Liver (tissue), 9 donors: ENCODE data around the gene DCN. TPM values are rescaled to one million over a fixed set of nuclear protein-coding genes. Genes with fewer than 3 reads are reported as not detected.

ENCODE experiments used
- DNase-seq: peaks from one replicate; pipeline ENCODE4 v3.0.0-alpha.2; 2017; ENCODE audit warnings: low spot score
- H3K27ac ChIP-seq, 2 donors: one replicate each; pipeline ENCODE4 v1.7.0; 2013; ENCODE audit warnings: inconsistent platforms in 2 of 2, low read length in 2 of 2, control low read depth in 1 of 2, low read depth in 1 of 2, mild to moderate bottlenecking in 1 of 2
- H3K27me3 ChIP-seq, 4 donors: one replicate each; pipeline versions ENCODE4 v1.6.1 to v1.7.0; 2013; ENCODE audit warnings: low read length in 3 of 4, inconsistent platforms in 1 of 4, mild to moderate bottlenecking in 1 of 4, moderate library complexity in 1 of 4; ENCODE audit not compliant: control insufficient read depth in 4 of 4, insufficient read depth in 4 of 4
- H3K36me3 ChIP-seq, 4 donors: one replicate each; pipeline versions ENCODE4 v1.6.1 to v1.7.0; 2013; ENCODE audit warnings: low read length in 3 of 4, mild to moderate bottlenecking in 3 of 4, low read depth in 1 of 4, moderate library complexity in 1 of 4; ENCODE audit not compliant: control insufficient read depth in 4 of 4, insufficient read depth in 3 of 4
- H3K4me1 ChIP-seq, 4 donors: one replicate each; pipeline versions ENCODE4 v1.6.1 to v1.7.0; 2013; ENCODE audit warnings: low read length in 3 of 4, mild to moderate bottlenecking in 3 of 4, moderate library complexity in 1 of 4; ENCODE audit not compliant: control insufficient read depth in 4 of 4, insufficient read depth in 4 of 4
- H3K4me3 ChIP-seq, 3 donors: one replicate each; pipeline versions ENCODE4 v1.6.1 to v1.7.0; 2013; ENCODE audit warnings: low read length in 3 of 3, control low read depth in 1 of 3, low read depth in 1 of 3, mild to moderate bottlenecking in 1 of 3
- H3K9ac ChIP-seq, 2 donors: one replicate each; pipeline ENCODE4 v1.7.0; 2013; ENCODE audit warnings: low read length in 2 of 2, mild to moderate bottlenecking in 2 of 2, moderate library complexity in 2 of 2, control low read depth in 1 of 2, low read depth in 1 of 2
- H3K9me3 ChIP-seq, 4 donors: one replicate each; pipeline versions ENCODE4 v1.6.1 to v1.7.0; 2013; ENCODE audit warnings: low read length in 3 of 4; ENCODE audit not compliant: control insufficient read depth in 4 of 4
- FOXA1 ChIP-seq: IDR thresholded peaks from 2 replicates; pipeline ENCODE4 v1.6.1; 2016; ENCODE audit warnings: antibody characterized with exemption
- FOXA2 ChIP-seq: IDR thresholded peaks from 2 replicates; pipeline ENCODE4 v1.6.1; 2016; ENCODE audit warnings: antibody characterized with exemption
- GABPA ChIP-seq, 2 donors: IDR thresholded peaks in 1 of 2; conservative IDR thresholded peaks in 1 of 2; 2 replicates each; pipeline ENCODE4 v1.6.1; 2016; ENCODE audit warnings: antibody characterized with exemption in 2 of 2, mild to moderate bottlenecking in 1 of 2, moderate library complexity in 1 of 2
- HNF4A ChIP-seq, 2 donors: conservative IDR thresholded peaks; 2 replicates each; pipeline ENCODE4 v1.6.1; 2016; ENCODE audit warnings: antibody characterized with exemption in 2 of 2, mild to moderate bottlenecking in 2 of 2
- HNF4G ChIP-seq: IDR thresholded peaks from 2 replicates; pipeline ENCODE4 v1.6.1; 2016; ENCODE audit warnings: antibody characterized with exemption
- JUND ChIP-seq, 2 donors: IDR thresholded peaks; 2 replicates each; pipeline ENCODE4 v1.6.1; 2016; ENCODE audit warnings: antibody characterized with exemption in 2 of 2
- NR2F2 ChIP-seq: IDR thresholded peaks from 2 replicates; pipeline ENCODE4 v1.6.1; 2016; ENCODE audit warnings: antibody characterized with exemption
- RAD21 ChIP-seq, 2 donors: IDR thresholded peaks; 2 replicates each; pipeline ENCODE4 v1.6.1; 2016; ENCODE audit warnings: antibody characterized with exemption in 2 of 2, mild to moderate bottlenecking in 2 of 2
- RXRA ChIP-seq, 2 donors: IDR thresholded peaks; 2 replicates each; pipeline ENCODE4 v1.6.1; 2017 to 2018; ENCODE audit warnings: antibody characterized with exemption in 2 of 2, mild to moderate bottlenecking in 1 of 2
- SP1 ChIP-seq: IDR thresholded peaks from 2 replicates; pipeline ENCODE4 v1.6.1; 2018; ENCODE audit warnings: antibody characterized with exemption, mild to moderate bottlenecking
- TAF1 ChIP-seq: conservative IDR thresholded peaks from 2 replicates; pipeline ENCODE4 v1.6.1; 2016; ENCODE audit warnings: antibody characterized with exemption, mild to moderate bottlenecking
- YY1 ChIP-seq: IDR thresholded peaks from 2 replicates; pipeline ENCODE4 v1.6.1; 2016; ENCODE audit warnings: antibody characterized with exemption, mild to moderate bottlenecking
- WGBS: extraction: QIAGEN DNeasy Blood & Tissue Kit; methylation state at CpG from one replicate; pipeline ENCODE4 v1.1.7; 2013; 5-methylcytosine and 5-hydroxymethylcytosine counted together
- polyA plus RNA-seq, 2 donors: library from polyadenylated mRNA; stranded (reverse) in 1 of 2; unstranded in 1 of 2; fragments of 200-250 nt in 1 of 2; fragments of >200 nt in 1 of 2; fragmentation: Nextera tagmentation in 1 of 2; extraction: Ambion mirVana in 1 of 2; gene quantifications; one replicate each; pipeline versions ENCODE4 v1.2.1 to v1.2.3, GENCODE V29; 2013 to 2015
- total RNA-seq, 2 donors: library from RNA; depleted of rRNA; stranded (reverse); fragments of >200 nt; gene quantifications; one replicate each; pipeline ENCODE4 v1.2.3, GENCODE V29; 2014
- TF ChIP-seq, protein P1 (sequence below): IDR thresholded peaks from 2 replicates; pipeline ENCODE4 v1.6.1; 2016; ENCODE audit warnings: antibody characterized with exemption, mild to moderate bottlenecking
- TF ChIP-seq, protein P2 (sequence below): IDR thresholded peaks from 2 replicates; pipeline ENCODE4 v1.6.1; 2016; ENCODE audit warnings: antibody characterized with exemption
- TF ChIP-seq, protein P3 (sequence below): IDR thresholded peaks from 2 replicates; pipeline ENCODE4 v1.6.1; 2016; ENCODE audit warnings: antibody characterized with exemption
- TF ChIP-seq, protein P4 (sequence below): IDR thresholded peaks from 2 replicates; pipeline ENCODE4 v1.6.1; 2016; ENCODE audit warnings: antibody characterized with exemption
- TF ChIP-seq, protein P5 (sequence below): fragments of 150-350 bp; IDR thresholded peaks from 2 replicates; pipeline ENCODE4 v1.5.1; 2017; ENCODE audit warnings: improper control_type of control experiment, low read depth, low read length; ENCODE audit not compliant: missing input control
- donor health status: healthy.
- donor health status: healthy.
- donor health status: healthy.
- donor health status: healthy.
- donor health status: healthy.

DCN gene
- total and polyA plus RNA-seq, 4 donors = 74.9 to 148 (median 98.6) TPM

DNA sequence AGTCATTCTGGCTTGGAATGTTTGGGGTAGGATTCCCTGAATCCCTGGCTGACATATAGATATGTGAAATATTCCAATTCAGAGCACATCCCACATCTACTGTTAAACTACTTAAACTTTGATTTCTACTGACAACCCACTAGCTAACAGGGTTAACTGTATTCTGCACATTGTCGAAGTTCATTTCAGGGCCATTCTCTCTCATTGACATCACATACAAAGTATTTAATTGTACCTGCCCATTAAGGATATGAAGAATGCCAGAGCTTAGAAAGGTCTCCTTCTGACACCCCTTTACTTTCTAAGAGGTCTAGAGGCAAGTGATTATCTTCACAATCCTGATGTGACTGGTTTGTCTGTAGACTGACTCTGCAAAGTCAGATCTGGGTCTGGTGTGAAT lies 2.8 kb upstream of the DCN start:
- Histone ChIP-seq H3K4me3 (no peak overlapping the region), H3K9ac (no peak overlapping the region), H3K27ac (no peak overlapping the region), H3K36me3 (no peaks in the 10 kb centered on the region), H3K9me3 (no peaks in the 10 kb centered on the region), H3K4me1 (no peaks in the 10 kb centered on the region), H3K27me3 (no peaks in the 10 kb centered on the region)
- DNase-seq = no peak
- 72% methylated on average over 1 of the region's 1 CpG for WGBS
- no peak for TF ChIP-seq SP1
- TF ChIP-seq, protein P1, sequence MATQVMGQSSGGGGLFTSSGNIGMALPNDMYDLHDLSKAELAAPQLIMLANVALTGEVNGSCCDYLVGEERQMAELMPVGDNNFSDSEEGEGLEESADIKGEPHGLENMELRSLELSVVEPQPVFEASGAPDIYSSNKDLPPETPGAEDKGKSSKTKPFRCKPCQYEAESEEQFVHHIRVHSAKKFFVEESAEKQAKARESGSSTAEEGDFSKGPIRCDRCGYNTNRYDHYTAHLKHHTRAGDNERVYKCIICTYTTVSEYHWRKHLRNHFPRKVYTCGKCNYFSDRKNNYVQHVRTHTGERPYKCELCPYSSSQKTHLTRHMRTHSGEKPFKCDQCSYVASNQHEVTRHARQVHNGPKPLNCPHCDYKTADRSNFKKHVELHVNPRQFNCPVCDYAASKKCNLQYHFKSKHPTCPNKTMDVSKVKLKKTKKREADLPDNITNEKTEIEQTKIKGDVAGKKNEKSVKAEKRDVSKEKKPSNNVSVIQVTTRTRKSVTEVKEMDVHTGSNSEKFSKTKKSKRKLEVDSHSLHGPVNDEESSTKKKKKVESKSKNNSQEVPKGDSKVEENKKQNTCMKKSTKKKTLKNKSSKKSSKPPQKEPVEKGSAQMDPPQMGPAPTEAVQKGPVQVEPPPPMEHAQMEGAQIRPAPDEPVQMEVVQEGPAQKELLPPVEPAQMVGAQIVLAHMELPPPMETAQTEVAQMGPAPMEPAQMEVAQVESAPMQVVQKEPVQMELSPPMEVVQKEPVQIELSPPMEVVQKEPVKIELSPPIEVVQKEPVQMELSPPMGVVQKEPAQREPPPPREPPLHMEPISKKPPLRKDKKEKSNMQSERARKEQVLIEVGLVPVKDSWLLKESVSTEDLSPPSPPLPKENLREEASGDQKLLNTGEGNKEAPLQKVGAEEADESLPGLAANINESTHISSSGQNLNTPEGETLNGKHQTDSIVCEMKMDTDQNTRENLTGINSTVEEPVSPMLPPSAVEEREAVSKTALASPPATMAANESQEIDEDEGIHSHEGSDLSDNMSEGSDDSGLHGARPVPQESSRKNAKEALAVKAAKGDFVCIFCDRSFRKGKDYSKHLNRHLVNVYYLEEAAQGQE = no peak
- no peak for TF ChIP-seq HNF4A (conservative IDR thresholded peaks at IDR 0.05)
- no peak for TF ChIP-seq JUND (IDR thresholded peaks at IDR 0.05)
- TF ChIP-seq NR2F2 = no peak
- TF ChIP-seq, protein P2, sequence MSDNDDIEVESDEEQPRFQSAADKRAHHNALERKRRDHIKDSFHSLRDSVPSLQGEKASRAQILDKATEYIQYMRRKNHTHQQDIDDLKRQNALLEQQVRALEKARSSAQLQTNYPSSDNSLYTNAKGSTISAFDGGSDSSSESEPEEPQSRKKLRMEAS = no peak
- TF ChIP-seq RAD21 (IDR thresholded peaks at IDR 0.05) = no peak
- TF ChIP-seq, protein P3, sequence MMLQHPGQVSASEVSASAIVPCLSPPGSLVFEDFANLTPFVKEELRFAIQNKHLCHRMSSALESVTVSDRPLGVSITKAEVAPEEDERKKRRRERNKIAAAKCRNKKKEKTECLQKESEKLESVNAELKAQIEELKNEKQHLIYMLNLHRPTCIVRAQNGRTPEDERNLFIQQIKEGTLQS = no peak
- TF ChIP-seq RXRA (IDR thresholded peaks at IDR 0.05) = no peak
- TF ChIP-seq GABPA (IDR thresholded peaks at IDR 0.05 in 1 of 2, conservative IDR thresholded peaks at IDR 0.05 in 1 of 2) = no peak
- TF ChIP-seq, protein P4, sequence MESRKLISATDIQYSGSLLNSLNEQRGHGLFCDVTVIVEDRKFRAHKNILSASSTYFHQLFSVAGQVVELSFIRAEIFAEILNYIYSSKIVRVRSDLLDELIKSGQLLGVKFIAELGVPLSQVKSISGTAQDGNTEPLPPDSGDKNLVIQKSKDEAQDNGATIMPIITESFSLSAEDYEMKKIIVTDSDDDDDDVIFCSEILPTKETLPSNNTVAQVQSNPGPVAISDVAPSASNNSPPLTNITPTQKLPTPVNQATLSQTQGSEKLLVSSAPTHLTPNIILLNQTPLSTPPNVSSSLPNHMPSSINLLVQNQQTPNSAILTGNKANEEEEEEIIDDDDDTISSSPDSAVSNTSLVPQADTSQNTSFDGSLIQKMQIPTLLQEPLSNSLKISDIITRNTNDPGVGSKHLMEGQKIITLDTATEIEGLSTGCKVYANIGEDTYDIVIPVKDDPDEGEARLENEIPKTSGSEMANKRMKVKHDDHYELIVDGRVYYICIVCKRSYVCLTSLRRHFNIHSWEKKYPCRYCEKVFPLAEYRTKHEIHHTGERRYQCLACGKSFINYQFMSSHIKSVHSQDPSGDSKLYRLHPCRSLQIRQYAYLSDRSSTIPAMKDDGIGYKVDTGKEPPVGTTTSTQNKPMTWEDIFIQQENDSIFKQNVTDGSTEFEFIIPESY = no peak
- TF ChIP-seq, protein P5, sequence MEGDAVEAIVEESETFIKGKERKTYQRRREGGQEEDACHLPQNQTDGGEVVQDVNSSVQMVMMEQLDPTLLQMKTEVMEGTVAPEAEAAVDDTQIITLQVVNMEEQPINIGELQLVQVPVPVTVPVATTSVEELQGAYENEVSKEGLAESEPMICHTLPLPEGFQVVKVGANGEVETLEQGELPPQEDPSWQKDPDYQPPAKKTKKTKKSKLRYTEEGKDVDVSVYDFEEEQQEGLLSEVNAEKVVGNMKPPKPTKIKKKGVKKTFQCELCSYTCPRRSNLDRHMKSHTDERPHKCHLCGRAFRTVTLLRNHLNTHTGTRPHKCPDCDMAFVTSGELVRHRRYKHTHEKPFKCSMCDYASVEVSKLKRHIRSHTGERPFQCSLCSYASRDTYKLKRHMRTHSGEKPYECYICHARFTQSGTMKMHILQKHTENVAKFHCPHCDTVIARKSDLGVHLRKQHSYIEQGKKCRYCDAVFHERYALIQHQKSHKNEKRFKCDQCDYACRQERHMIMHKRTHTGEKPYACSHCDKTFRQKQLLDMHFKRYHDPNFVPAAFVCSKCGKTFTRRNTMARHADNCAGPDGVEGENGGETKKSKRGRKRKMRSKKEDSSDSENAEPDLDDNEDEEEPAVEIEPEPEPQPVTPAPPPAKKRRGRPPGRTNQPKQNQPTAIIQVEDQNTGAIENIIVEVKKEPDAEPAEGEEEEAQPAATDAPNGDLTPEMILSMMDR = no peak
- no peak for TF ChIP-seq HNF4G
- no peak for TF ChIP-seq FOXA2

DNA sequence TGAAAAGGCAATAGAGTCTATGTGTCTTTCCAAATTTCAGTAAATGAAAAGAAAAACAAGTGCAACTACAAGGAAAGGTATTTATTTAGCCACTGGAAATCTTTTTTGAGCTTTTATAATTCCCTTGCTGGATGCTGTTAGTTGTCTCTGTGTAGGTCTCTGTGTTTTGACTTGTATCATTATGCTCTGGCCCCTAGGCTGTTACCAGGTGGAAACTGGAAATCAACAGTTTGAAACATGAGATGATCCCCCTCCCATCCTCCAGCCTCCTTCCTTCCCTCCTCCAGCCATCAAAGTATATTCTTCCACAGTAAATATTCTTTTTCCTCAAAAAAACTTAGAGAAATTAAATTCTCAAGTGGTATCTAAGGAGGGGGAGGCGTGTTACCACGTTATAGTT lies 934 bp upstream of the DCN start:
- no peak for DNase-seq
- Histone ChIP-seq H3K9ac (no peak overlapping the region), H3K4me3 (no peak overlapping the region), H3K4me1 (no peaks in the 10 kb centered on the region), H3K36me3 (no peaks in the 10 kb centered on the region), H3K27me3 (no peaks in the 10 kb centered on the region), H3K27ac (no peak overlapping the region), H3K9me3 (no peaks in the 10 kb centered on the region)
- 40% methylated on average over 2 of the region's 2 CpGs for WGBS
- TF ChIP-seq HNF4A (conservative IDR thresholded peaks at IDR 0.05) = no peak
- TF ChIP-seq FOXA1 = no peak
- TF ChIP-seq JUND (IDR thresholded peaks at IDR 0.05) = no peak
- TF ChIP-seq, protein P1 = no peak
- no peak for TF ChIP-seq YY1
- TF ChIP-seq TAF1 = no peak
- TF ChIP-seq, protein P2 = no peak
- TF ChIP-seq NR2F2 = no peak
- TF ChIP-seq, protein P4 = no peak
- no peak for TF ChIP-seq GABPA (IDR thresholded peaks at IDR 0.05 in 1 of 2, conservative IDR thresholded peaks at IDR 0.05 in 1 of 2)
- no peak for TF ChIP-seq FOXA2
